BE2C (cell line): ENCODE results near the gene CTDP1.

ENCODE experiments used
- DNase-seq: peaks from one replicate; pipeline ENCODE4 v3.0.0-alpha.2; 2020
- H3K27me3 ChIP-seq: fragments of 250-450 bp; sonication (Bioruptor Pico); 2 replicates; pipeline ENCODE4 v1.5.1; 2020; ENCODE audit warnings: mild to moderate bottlenecking
- H3K36me3 ChIP-seq: fragments of 250-450 bp; sonication (Bioruptor Pico); 2 replicates; pipeline ENCODE4 v1.5.1; 2020; ENCODE audit warnings: mild to moderate bottlenecking
- H3K4me1 ChIP-seq: fragments of 250-450 bp; sonication (Bioruptor Pico); 2 replicates; pipeline ENCODE4 v1.5.1; 2020
- H3K4me3 ChIP-seq: 2 replicates; pipeline ENCODE4 v1.5.1; 2011; ENCODE audit warnings: low read depth, low read length
- H3K9me3 ChIP-seq: fragments of 250-450 bp; sonication (Bioruptor Pico); 2 replicates; pipeline ENCODE4 v1.5.1; 2020
- TF ChIP-seq, protein P1 (sequence below): IDR thresholded peaks from 2 replicates; pipeline ENCODE4 v1.5.1; 2012; ENCODE audit warnings: mild to moderate bottlenecking, low read depth, low read length

The CTDP1 gene

DNA sequence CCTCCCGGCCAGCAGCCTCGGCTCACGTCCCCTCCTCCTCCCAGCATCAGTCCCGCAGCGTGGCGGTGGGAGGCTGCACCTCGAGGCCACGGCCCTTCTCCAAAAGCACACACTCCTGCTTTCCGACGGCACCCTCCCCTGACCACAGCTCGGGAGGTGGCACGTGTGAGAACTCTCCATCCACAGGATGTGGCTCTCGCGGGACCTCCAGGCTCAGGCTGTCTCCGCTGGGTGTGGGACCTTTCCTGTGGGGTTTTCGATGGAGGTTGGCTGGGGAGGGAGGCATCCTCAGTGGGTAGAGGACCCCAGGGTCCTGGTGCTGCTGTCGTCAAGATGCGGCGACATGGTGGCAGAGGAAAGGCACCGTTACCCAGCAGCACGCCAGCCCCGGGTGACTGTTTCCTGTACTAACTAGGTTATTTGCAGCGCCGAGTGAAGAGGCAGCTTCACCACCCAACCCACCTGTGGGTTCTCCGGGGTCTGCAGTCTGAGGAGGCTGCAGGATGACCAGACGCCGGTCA is 75.3 kb downstream of the CTDP1 start:
- Histone ChIP-seq H3K9me3 (no peaks in the 10 kb centered on the region), H3K36me3 (no peaks in the 10 kb centered on the region), H3K27me3 (no peaks in the 10 kb centered on the region), H3K4me1 (no peaks in the 10 kb centered on the region), H3K4me3 (no peak overlapping the region)
- DNase-seq = no peak
- TF ChIP-seq, protein P1, sequence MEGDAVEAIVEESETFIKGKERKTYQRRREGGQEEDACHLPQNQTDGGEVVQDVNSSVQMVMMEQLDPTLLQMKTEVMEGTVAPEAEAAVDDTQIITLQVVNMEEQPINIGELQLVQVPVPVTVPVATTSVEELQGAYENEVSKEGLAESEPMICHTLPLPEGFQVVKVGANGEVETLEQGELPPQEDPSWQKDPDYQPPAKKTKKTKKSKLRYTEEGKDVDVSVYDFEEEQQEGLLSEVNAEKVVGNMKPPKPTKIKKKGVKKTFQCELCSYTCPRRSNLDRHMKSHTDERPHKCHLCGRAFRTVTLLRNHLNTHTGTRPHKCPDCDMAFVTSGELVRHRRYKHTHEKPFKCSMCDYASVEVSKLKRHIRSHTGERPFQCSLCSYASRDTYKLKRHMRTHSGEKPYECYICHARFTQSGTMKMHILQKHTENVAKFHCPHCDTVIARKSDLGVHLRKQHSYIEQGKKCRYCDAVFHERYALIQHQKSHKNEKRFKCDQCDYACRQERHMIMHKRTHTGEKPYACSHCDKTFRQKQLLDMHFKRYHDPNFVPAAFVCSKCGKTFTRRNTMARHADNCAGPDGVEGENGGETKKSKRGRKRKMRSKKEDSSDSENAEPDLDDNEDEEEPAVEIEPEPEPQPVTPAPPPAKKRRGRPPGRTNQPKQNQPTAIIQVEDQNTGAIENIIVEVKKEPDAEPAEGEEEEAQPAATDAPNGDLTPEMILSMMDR = no peak

DNA sequence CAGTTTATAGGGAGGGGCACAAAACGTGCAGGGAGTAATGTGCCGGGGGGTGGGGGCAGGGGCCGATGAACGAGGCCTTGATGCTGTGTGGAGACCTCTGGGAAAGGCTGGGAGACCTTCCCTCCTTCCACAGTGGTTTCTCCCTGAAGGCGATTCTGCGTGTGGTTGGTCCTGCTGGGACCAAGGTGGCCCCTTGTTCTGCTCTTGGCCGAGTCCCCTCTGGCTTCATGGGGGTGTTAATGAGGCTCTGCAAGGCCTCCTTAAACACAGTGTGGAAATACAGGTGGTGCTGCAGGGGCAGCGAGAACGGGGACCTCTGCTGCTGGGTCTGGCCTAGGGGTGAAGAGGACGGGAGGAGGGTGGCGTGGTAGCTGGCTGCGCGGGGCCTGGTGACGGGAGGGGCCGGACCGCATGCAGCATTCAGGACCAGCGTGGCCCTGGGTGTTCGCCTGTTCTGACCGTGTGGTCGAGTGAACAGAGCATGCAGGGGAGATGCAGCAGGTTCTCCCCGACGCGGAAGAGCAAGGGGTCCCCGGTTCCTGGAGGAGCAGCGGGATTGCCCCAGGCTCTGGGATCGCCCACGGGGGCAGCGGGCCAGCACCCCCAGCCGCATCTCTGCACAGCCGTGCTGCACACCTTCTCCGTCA is 76.0 kb downstream of the CTDP1 start:
- Histone ChIP-seq H3K27me3 (no peaks in the 10 kb centered on the region), H3K4me3 (no peak overlapping the region), H3K36me3 (no peaks in the 10 kb centered on the region), H3K9me3 (no peaks in the 10 kb centered on the region), H3K4me1 (no peaks in the 10 kb centered on the region)
- DNase-seq = no peak
- TF ChIP-seq, protein P1 = no peak

DNA sequence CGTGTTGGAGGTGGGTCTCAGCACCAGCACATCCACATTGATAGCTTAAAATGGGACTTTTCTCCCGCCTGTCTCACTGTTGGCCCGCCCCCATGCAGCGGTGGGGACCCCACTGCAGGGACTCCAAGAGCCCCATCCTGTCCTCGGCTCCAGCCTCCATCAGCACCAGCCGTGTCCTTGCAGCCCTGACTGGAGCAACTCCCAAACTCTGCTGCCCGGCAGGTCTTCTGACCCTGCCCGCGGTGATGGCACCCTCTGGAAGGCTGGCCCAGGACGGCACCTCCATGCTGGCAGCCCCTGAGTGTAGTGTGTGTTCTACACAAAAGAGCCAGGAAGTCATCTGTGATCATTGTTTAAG is 76.5 kb downstream of the CTDP1 start:
- no peak for DNase-seq
- Histone ChIP-seq H3K36me3 (no peaks in the 10 kb centered on the region), H3K27me3 (no peaks in the 10 kb centered on the region), H3K4me3 (no peak overlapping the region), H3K4me1 (no peaks in the 10 kb centered on the region), H3K9me3 (no peaks in the 10 kb centered on the region)
- TF ChIP-seq, protein P1 = no peak

DNA sequence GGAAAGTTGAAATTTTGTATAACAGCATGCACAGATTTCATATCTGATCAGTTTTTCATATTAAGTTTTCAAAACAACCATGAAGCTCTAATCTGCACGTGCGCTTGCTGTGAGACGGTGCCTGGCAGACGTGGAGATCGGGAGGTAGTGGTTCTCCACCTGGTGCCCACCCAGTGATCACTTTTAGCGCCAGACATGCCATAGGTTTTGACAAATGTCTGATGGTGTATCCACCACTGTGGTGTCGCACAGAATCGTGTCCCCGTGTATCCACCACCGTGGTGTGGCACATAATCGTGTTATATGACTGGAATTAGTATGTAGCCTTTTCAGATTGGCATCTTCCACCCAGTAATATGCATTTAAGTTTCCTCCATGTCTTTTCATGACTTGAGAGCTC is 77.2 kb downstream of the CTDP1 start:
- Histone ChIP-seq H3K4me1 (no peaks in the 10 kb centered on the region), H3K36me3 (no peaks in the 10 kb centered on the region), H3K4me3 (no peak overlapping the region), H3K9me3 (no peaks in the 10 kb centered on the region), H3K27me3 (no peaks in the 10 kb centered on the region)
- no peak for DNase-seq
- TF ChIP-seq, protein P1 = no peak

DNA sequence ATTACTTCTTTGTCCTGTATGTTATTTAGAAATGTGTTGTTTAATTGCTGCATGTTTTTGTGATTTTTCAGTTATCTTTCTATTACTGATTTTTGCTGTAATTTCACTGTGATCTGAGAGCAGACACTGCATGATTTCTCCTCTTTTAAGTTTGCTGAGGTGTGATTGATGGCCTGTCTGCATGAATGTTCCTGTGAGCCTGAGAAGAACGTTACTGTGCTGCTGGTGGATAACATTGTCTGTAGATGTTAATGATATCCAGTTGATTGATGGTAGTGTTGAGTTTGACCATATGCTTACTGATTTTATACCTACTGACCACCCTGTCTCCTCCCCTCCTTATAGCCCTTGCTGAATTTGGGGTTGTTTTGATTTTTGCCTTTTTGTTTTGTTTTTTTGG is 80.7 kb downstream of the CTDP1 start:
- TF ChIP-seq, protein P1 = no peak
- Histone ChIP-seq H3K27me3 (no peaks in the 10 kb centered on the region), H3K9me3 (no peaks in the 10 kb centered on the region), H3K4me3 (no peak overlapping the region), H3K36me3 (no peaks in the 10 kb centered on the region), H3K4me1 (no peaks in the 10 kb centered on the region)
- DNase-seq = no peak

DNA sequence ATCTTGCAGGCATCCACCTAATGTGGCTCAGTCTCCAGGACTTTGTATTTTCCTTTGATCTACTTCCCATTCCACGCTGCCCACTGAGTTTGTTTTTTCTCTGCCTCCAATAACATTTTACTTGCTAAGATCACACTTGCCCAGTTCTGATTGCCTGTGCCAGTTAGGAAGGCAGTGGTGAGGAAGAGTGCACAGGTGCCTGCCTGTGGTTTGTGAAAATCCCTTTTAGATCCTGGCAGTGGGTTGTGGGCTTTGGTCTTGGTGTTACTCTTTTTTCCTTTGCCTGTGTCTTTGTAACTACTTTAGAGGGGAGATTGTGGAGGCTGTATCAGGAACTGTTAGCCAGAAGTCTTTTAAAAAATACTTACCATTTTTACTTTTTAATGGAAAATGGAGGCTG is 81.3 kb downstream of the CTDP1 start:
- TF ChIP-seq, protein P1 = no peak
- Histone ChIP-seq H3K36me3 (no peaks in the 10 kb centered on the region), H3K9me3 (no peaks in the 10 kb centered on the region), H3K4me1 (no peaks in the 10 kb centered on the region), H3K27me3 (no peaks in the 10 kb centered on the region), H3K4me3 (no peak overlapping the region)
- DNase-seq = no peak
